NCI-H748 treated with DMSO at 0.1 percent for 48 hours (cell line): ENCODE measurements around the gene UQCRQ.
A peak's percentile ranks its signal among the peaks of the same experiment; 100 is the strongest.

Experiments used
- DNase-seq: peaks from one replicate; lab custom pipeline; 2025; lab: John Stamatoyannopoulos, UW

UQCRQ gene

GRCh38 chr5:132866342-132867045, at the start of gene UQCRQ, which contains the start of gene GDF9:
Gene UQCRQ (plus strand): TSS chr5:132866642. CDS start chr5:132866882, 240 bp downstream.
Gene GDF9 (minus strand): TSS chr5:132866469. CDS start chr5:132864533, 1,936 bp downstream.
- peak; percentile 95 for DNase-seq

- DNase-seq = no peak
These were observed 49.4 kb upstream of the UQCRQ start for GRCh38 chr5:132817011-132817410.

- DNase-seq = no peak
These were observed 47.0 kb upstream of the UQCRQ start for GRCh38 chr5:132819468-132819867.

GRCh38 chr5:132820162-132820754, 46.2 kb upstream of the UQCRQ start:
- peak; percentile 71 for DNase-seq

- DNase-seq = no peak
These were observed 45.1 kb upstream of the UQCRQ start for GRCh38 chr5:132821350-132821749.

- no peak for DNase-seq
These were observed 44.7 kb upstream of the UQCRQ start for GRCh38 chr5:132821791-132822190.

GRCh38 chr5:132822650-132823480, 43.6 kb upstream of the UQCRQ start:
- DNase-seq = no peak

- no peak for DNase-seq
These were observed 42.9 kb upstream of the UQCRQ start for GRCh38 chr5:132823481-132824050.

- no peak for DNase-seq
These were observed 42.0 kb upstream of the UQCRQ start for GRCh38 chr5:132824426-132824825.

- DNase-seq = no peak
These were observed 41.2 kb upstream of the UQCRQ start for GRCh38 chr5:132825033-132825833.

GRCh38 chr5:132825834-132826391, 40.5 kb upstream of the UQCRQ start:
- no peak for DNase-seq

GRCh38 chr5:132826424-132827082, 39.9 kb upstream of the UQCRQ start:
- DNase-seq = no peak

GRCh38 chr5:132827943-132828673, 38.3 kb upstream of the UQCRQ start:
- DNase-seq = no peak

GRCh38 chr5:132828846-132829494, 37.5 kb upstream of the UQCRQ start:
- no peak for DNase-seq

GRCh38 chr5:132829742-132830435, 36.6 kb upstream of the UQCRQ start:
- DNase-seq = peak; percentile 51

- peak; percentile 20 for DNase-seq
These were observed 35.9 kb upstream of the UQCRQ start, which contains the start of gene SHROOM1 for GRCh38 chr5:132830436-132831094. Gene SHROOM1 (minus strand): TSS chr5:132830647. CDS start chr5:132826140, 4,507 bp downstream.

GRCh38 chr5:132831095-132831860, 35.2 kb upstream of the UQCRQ start:
- DNase-seq = no peak
